Pancreas (tissue), 10 donors: ENCODE measurements around the gene RING1. TPM values are rescaled to one million over a fixed set of nuclear protein-coding genes. Genes with fewer than 3 reads are reported as not detected.

ENCODE experiments used
- ATAC-seq, 4 donors: fragments of 200-7000 bp; cut with Tn5 transposase; one replicate each; pipeline versions ENCODE4 v1.8.0 to v1.9.1; 2020; ENCODE audit warnings: mild to moderate bottlenecking in 4 of 4, moderate library complexity in 4 of 4
- DNase-seq, 6 donors: peaks; one replicate each; pipeline ENCODE4 v3.0.0-alpha.2; 2020
- FAIRE-seq: peaks from 2 replicates; lab custom pipeline; 2012; peaks lifted over from hg19 to GRCh38; lab: Jason Lieb, UNC
- H3K27ac ChIP-seq, 4 donors: fragments of 200-600 bp; sonication (generic); 1 replicate in 3 of 4; 2 replicates in 1 of 4; pipeline versions ENCODE4 v1.5.0 to v1.8.0; 2020
- H3K27me3 ChIP-seq, 4 donors: fragments of 200-600 bp; one replicate each; pipeline ENCODE4 v1.8.0; 2021
- H3K36me3 ChIP-seq, 3 donors: fragments of 200-600 bp; sonication (generic) in 1 of 3; one replicate each; pipeline versions ENCODE4 v1.5.0 to v1.8.0; 2020 to 2021
- H3K4me1 ChIP-seq, 3 donors: fragments of 200-600 bp; one replicate each; pipeline ENCODE4 v1.8.0; 2021
- H3K4me3 ChIP-seq, 4 donors: fragments of 200-600 bp; sonication (generic) in 2 of 4; one replicate each; pipeline versions ENCODE4 v1.5.0 to v1.8.0; 2020 to 2021
- H3K9me3 ChIP-seq, 4 donors: fragments of 200-600 bp; one replicate each; pipeline ENCODE4 v1.8.0; 2021
- WGBS, 2 donors: extraction: QIAGEN DNeasy Blood & Tissue Kit; methylation state at CpG; one replicate each; pipeline ENCODE4 v1.1.7; 2013; 5-methylcytosine and 5-hydroxymethylcytosine counted together
- intact Hi-C, 3 donors: fragments of 100-400 bp; cut with DNase I; formaldehyde crosslinking; loops; one replicate each; pipeline versions ENCODE4 v1.11.1 to v1.14.2; 2022
- polyA plus RNA-seq, 2 donors: library from polyadenylated mRNA; stranded (reverse); fragments of 200-250 nt; gene quantifications; one replicate each; pipeline ENCODE4 v1.2.3, GENCODE V29; 2013
- total RNA-seq, 6 donors: library from RNA; stranded (reverse); fragmentation: NEBNext Ultra II Directional in 4 of 6; extraction: Animal tissue kit (Norgen Biotek cat#: 25700) in 4 of 6; gene quantifications; one replicate each; pipeline versions ENCODE4 v1.2.1 to v1.2.4, GENCODE V29; 2021 to 2023
- TF ChIP-seq, protein P1 (sequence below), 4 donors: fragments of 200-600 bp; sonication (generic) in 3 of 4; IDR thresholded peaks; one replicate each; pipeline versions ENCODE4 v1.5.0 to v1.8.0; 2021; ENCODE audit warnings: antibody characterized with exemption in 4 of 4
- donor health status: healthy with polysubstance abuse.
- donor health status: DM: no; HTN: no; CAD: no; lungs with moderate emphysema.
- donor health status: DM: no; HTN: no; CAD: no.
- donor health status: control.
- donor health status: control.
- donor health status: Bipolar disorder and iron deficiency.
- donor health status: DM: yes; HTN: yes; CAD: no.
- donor health status: DM: no; HTN: no; CAD: no.
- donor health status: DM: no; HTN: no; CAD: no.
- donor health status: DM: yes; HTN: yes; CAD: no.

RING1 gene
- total and polyA plus RNA-seq, 8 donors = 15.0 to 57.6 (median 22.1) TPM

DNA sequence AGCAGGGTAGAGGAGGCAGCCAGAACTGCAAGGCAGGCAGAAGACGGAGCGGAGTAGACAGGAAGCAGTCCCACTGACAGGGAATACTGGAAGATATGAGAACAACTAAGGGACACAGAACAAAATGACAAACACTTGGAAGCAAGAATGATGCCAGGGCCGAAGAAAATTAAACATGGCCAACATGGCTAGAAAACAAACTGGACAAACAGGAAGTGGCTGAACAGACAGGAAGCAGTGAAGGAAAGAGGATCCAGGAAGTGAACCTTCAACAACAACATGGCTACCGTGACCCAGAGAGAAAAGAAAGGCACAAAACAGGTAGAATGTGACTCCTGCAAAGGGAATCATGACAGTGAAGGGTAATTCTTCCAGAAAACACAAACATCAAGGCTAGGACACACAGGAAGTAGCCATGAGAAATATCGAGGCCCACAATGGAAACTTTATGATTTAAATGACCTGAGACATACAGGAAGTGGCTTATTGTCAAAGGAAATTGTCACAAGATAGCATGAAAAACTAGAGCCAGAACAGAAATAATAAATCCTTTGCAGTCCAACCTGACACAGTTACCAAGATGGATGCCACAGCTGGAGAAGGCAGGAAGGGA lies 25.1 kb upstream of the RING1 start:
- TF ChIP-seq, protein P1, sequence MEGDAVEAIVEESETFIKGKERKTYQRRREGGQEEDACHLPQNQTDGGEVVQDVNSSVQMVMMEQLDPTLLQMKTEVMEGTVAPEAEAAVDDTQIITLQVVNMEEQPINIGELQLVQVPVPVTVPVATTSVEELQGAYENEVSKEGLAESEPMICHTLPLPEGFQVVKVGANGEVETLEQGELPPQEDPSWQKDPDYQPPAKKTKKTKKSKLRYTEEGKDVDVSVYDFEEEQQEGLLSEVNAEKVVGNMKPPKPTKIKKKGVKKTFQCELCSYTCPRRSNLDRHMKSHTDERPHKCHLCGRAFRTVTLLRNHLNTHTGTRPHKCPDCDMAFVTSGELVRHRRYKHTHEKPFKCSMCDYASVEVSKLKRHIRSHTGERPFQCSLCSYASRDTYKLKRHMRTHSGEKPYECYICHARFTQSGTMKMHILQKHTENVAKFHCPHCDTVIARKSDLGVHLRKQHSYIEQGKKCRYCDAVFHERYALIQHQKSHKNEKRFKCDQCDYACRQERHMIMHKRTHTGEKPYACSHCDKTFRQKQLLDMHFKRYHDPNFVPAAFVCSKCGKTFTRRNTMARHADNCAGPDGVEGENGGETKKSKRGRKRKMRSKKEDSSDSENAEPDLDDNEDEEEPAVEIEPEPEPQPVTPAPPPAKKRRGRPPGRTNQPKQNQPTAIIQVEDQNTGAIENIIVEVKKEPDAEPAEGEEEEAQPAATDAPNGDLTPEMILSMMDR (IDR thresholded peaks at IDR 0.05) = no peak
- FAIRE-seq (no peak), ATAC-seq (no peak), DNase-seq (no peak)
- no peaks in the 10 kb centered on the region for H3K9me3 ChIP-seq
- WGBS, 2 donors = 73 to 81% methylated on average over 5 of the region's 5 CpGs
- H3K4me1 ChIP-seq = no peaks in the 10 kb centered on the region
- H3K36me3 ChIP-seq = no peaks in the 10 kb centered on the region
- H3K27me3 ChIP-seq = no peaks in the 10 kb centered on the region
- H3K4me3 ChIP-seq = no peak overlapping the region
- intact Hi-C loops = no loop called here
- no peak overlapping the region for H3K27ac ChIP-seq

GRCh38 chr6:33185190-33185589 lies 23.1 kb upstream of the RING1 start:
- H3K4me1 ChIP-seq = no peaks in the 10 kb centered on the region
- FAIRE-seq (no peak), ATAC-seq (no peak), DNase-seq (peak in 1 of 6 donors; percentile 40)
- H3K27me3 ChIP-seq = no peaks in the 10 kb centered on the region
- no peak overlapping the region for H3K27ac ChIP-seq
- intact Hi-C loops = no loop called here
- H3K36me3 ChIP-seq = no peaks in the 10 kb centered on the region
- TF ChIP-seq, protein P1 (IDR thresholded peaks at IDR 0.05) = no peak
- no peak overlapping the region for H3K4me3 ChIP-seq
- WGBS, 2 donors = 62 to 66% methylated on average over 9 of the region's 9 CpGs
- no peaks in the 10 kb centered on the region for H3K9me3 ChIP-seq

GRCh38 chr6:33185654-33186187 lies 22.6 kb upstream of the RING1 start:
- ATAC-seq (no peak), DNase-seq (no peak), FAIRE-seq (no peak)
- H3K27me3 ChIP-seq = no peaks in the 10 kb centered on the region
- no peak overlapping the region for H3K4me3 ChIP-seq
- H3K27ac ChIP-seq = no peak overlapping the region
- intact Hi-C loops = no loop called here
- TF ChIP-seq, protein P1 (IDR thresholded peaks at IDR 0.05) = no peak
- H3K36me3 ChIP-seq = no peaks in the 10 kb centered on the region
- no peaks in the 10 kb centered on the region for H3K4me1 ChIP-seq
- WGBS, 2 donors = 72 to 82% methylated on average over 4 of the region's 4 CpGs
- no peaks in the 10 kb centered on the region for H3K9me3 ChIP-seq

- intact Hi-C loops = no loop called here
- H3K27ac ChIP-seq = no peak overlapping the region
- H3K4me3 ChIP-seq = no peak overlapping the region
- peaks cover 9 to 12% (median 11%) of the 10 kb centered on the region in 3 donors for H3K4me1 ChIP-seq
- WGBS, 2 donors = 87 to 92% methylated on average over 1 of the region's 1 CpG
- no peak for FAIRE-seq
- TF ChIP-seq, protein P1 (IDR thresholded peaks at IDR 0.05) = no peak
- no peaks in the 10 kb centered on the region for H3K36me3 ChIP-seq
- DNase-seq = no peak
- H3K9me3 ChIP-seq = no peaks in the 10 kb centered on the region
- no peak for ATAC-seq
- H3K27me3 ChIP-seq = no peaks in the 10 kb centered on the region
Measured at GRCh38 chr6:33187809-33188208, 20.5 kb upstream of the RING1 start.

GRCh38 chr6:33189164-33189563 lies 19.1 kb upstream of the RING1 start:
- H3K27me3 ChIP-seq = no peaks in the 10 kb centered on the region
- TF ChIP-seq, protein P1 (IDR thresholded peaks at IDR 0.05) = no peak
- no peak overlapping the region for H3K27ac ChIP-seq
- H3K4me3 ChIP-seq = no peak overlapping the region
- intact Hi-C loops = no loop called here
- FAIRE-seq = no peak
- peaks cover 0 to under 1% (median 0%) of the 10 kb centered on the region in 3 donors for H3K36me3 ChIP-seq
- DNase-seq = peak in 1 of 6 donors; percentile 45
- no peak for ATAC-seq
- H3K9me3 ChIP-seq = no peaks in the 10 kb centered on the region
- peaks cover 9 to 12% (median 11%) of the 10 kb centered on the region in 3 donors for H3K4me1 ChIP-seq
- 78 to 93% methylated on average over 8 of the region's 8 CpGs for WGBS, 2 donors
